Measurements from ENCODE around the gene JAML.

The JAML gene

GRCh38 chr11:118176778-118177134, 48.1 kb downstream of the JAML start:
- TF ChIP-seq ZNF274 (IDR thresholded peaks at IDR 0.05; ENCODE audit: low read depth, low read length): no peak
- no peak overlapping the region for H3K4me3 ChIP-seq (ENCODE audit: low read length)

- no peak within 1 kb of the TSS for H3K4me3 ChIP-seq (ENCODE audit: low read length)
- no peak for TF ChIP-seq ZNF274 (IDR thresholded peaks at IDR 0.05; ENCODE audit: low read depth, low read length)
Measured at GRCh38 chr11:118175993-118176777, 48.6 kb downstream of the JAML start, which contains the start of gene SCN2B. Gene SCN2B (minus strand): TSS chr11:118176639. CDS start chr11:118176431, 208 bp downstream.

GRCh38 chr11:118175031-118175992, 49.5 kb downstream of the JAML start:
- H3K4me3 ChIP-seq (ENCODE audit: low read length): no peak overlapping the region
- no peak for TF ChIP-seq ZNF274 (IDR thresholded peaks at IDR 0.05; ENCODE audit: low read depth, low read length)

GRCh38 chr11:118174006-118174567, 50.7 kb downstream of the JAML start:
- TF ChIP-seq ZNF274 (IDR thresholded peaks at IDR 0.05; ENCODE audit: low read depth, low read length): no peak
- no peak overlapping the region for H3K4me3 ChIP-seq (ENCODE audit: low read length)

- TF ChIP-seq ZNF274 (IDR thresholded peaks at IDR 0.05; ENCODE audit: low read depth, low read length): no peak
Measured at GRCh38 chr11:118172356-118172755, 52.5 kb downstream of the JAML start.

GRCh38 chr11:118171269-118172062, 53.3 kb downstream of the JAML start:
- no peak overlapping the region for H3K4me3 ChIP-seq (ENCODE audit: low read length)
- no peak for TF ChIP-seq ZNF274 (IDR thresholded peaks at IDR 0.05; ENCODE audit: low read depth, low read length)

More at GRCh38 chr11:118172356-118172755, 52.5 kb downstream of the JAML start:
- no peak overlapping the region for H3K4me3 ChIP-seq (ENCODE audit: low read length)

GRCh38 chr11:118170882-118171268, 53.9 kb downstream of the JAML start:
- H3K4me3 ChIP-seq (ENCODE audit: low read length): no peak overlapping the region
- no peak for TF ChIP-seq ZNF274 (IDR thresholded peaks at IDR 0.05; ENCODE audit: low read depth, low read length)

- no peak for TF ChIP-seq ZNF274 (IDR thresholded peaks at IDR 0.05; ENCODE audit: low read depth, low read length)
- H3K4me3 ChIP-seq (ENCODE audit: low read length): no peak overlapping the region
Measured at GRCh38 chr11:118170231-118170630, 54.6 kb downstream of the JAML start.

- no peak overlapping the region for H3K4me3 ChIP-seq (ENCODE audit: low read length)
- TF ChIP-seq ZNF274 (IDR thresholded peaks at IDR 0.05; ENCODE audit: low read depth, low read length): no peak
Measured at GRCh38 chr11:118169300-118170140, 55.3 kb downstream of the JAML start.

- H3K4me3 ChIP-seq (ENCODE audit: low read length): no peak overlapping the region
- no peak for TF ChIP-seq ZNF274 (IDR thresholded peaks at IDR 0.05; ENCODE audit: low read depth, low read length)
Measured at GRCh38 chr11:118168751-118169150, 56.1 kb downstream of the JAML start.

GRCh38 chr11:118168316-118168715, 56.5 kb downstream of the JAML start:
- TF ChIP-seq ZNF274 (IDR thresholded peaks at IDR 0.05; ENCODE audit: low read depth, low read length): no peak
- no peak overlapping the region for H3K4me3 ChIP-seq (ENCODE audit: low read length)

- H3K4me3 ChIP-seq (ENCODE audit: low read length): no peak overlapping the region
- no peak for TF ChIP-seq ZNF274 (IDR thresholded peaks at IDR 0.05; ENCODE audit: low read depth, low read length)
Measured at GRCh38 chr11:118167906-118168305, 56.9 kb downstream of the JAML start.

- TF ChIP-seq ZNF274 (IDR thresholded peaks at IDR 0.05; ENCODE audit: low read depth, low read length): no peak
- no peak overlapping the region for H3K4me3 ChIP-seq (ENCODE audit: low read length)
Measured at GRCh38 chr11:118167253-118167652, 57.6 kb downstream of the JAML start.
